ENCODE results near the gene CFL2. TPM values are rescaled to one million over a fixed set of nuclear protein-coding genes. Genes with fewer than 3 reads are reported as not detected.
A peak's percentile ranks its signal among the peaks of the same experiment; 100 is the strongest.

Gene CFL2
- total RNA-seq, 1 experiment from 2014 or later, result 41.9 TPM

DNA sequence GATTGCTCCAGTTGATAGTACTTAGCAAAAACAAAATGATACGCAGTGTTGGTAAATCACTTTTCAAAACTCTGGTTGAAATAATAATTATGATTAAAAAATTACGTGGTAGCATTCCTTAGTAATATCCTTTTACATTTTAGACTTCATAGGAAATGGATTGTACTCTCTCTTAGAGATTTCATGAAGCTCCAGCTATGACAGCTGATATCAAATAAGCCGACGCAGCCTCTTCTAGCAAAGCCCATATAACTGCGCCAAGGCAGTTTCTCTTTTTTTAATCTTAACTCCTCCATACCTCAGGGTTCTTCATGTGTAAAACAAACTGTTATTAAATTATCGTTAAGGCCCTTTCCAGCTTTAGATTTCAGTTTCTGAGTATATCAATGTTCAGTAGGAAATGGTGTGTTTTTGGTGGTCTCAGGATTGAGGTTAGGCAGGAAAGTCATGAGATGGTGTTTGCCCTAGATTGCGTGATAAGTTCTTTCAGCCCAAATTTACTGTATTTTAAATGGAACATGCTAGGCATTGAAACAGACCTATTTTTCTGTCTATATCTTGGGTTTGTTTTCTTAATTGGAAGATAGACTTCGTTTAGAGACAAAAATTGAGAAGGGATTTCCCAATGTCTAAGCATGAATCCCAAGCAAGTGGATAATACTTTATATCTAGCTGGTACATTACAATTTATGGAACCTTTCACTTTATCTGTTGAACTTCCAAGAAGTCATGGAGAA is 902 bp upstream of the CFL2 start:
- peaks cover 7% of the 10 kb centered on the region for H3K4me1 Mint-ChIP-seq (ENCODE audit: low read depth, unreplicated experiment)
- no peaks in the 10 kb centered on the region for H3K36me3 ChIP-seq (ENCODE audit: control insufficient read depth, insufficient read depth, low read length)
- peak overlapping the region; percentile 85 for H3K4me3 Mint-ChIP-seq (ENCODE audit: unreplicated experiment)
- H3K27me3 ChIP-seq (replicated peaks; ENCODE audit: control insufficient read depth, insufficient read depth, low read length), result no peaks in the 10 kb centered on the region
- H3K9me3 ChIP-seq, result no peaks in the 10 kb centered on the region
- peak overlapping the region; percentile 89 for H3K4me3 ChIP-seq (ENCODE audit: low read depth, low read length)
- TF ChIP-seq, protein P1, sequence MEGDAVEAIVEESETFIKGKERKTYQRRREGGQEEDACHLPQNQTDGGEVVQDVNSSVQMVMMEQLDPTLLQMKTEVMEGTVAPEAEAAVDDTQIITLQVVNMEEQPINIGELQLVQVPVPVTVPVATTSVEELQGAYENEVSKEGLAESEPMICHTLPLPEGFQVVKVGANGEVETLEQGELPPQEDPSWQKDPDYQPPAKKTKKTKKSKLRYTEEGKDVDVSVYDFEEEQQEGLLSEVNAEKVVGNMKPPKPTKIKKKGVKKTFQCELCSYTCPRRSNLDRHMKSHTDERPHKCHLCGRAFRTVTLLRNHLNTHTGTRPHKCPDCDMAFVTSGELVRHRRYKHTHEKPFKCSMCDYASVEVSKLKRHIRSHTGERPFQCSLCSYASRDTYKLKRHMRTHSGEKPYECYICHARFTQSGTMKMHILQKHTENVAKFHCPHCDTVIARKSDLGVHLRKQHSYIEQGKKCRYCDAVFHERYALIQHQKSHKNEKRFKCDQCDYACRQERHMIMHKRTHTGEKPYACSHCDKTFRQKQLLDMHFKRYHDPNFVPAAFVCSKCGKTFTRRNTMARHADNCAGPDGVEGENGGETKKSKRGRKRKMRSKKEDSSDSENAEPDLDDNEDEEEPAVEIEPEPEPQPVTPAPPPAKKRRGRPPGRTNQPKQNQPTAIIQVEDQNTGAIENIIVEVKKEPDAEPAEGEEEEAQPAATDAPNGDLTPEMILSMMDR (IDR thresholded peaks at IDR 0.05; ENCODE audit: insufficient read depth in 1 of 2, low read depth in 1 of 2, low read length in 1 of 2, severe bottlenecking in 1 of 2, unreplicated experiment in 1 of 2), result no peak
- no peak for DNase-seq
- H3K9me3 Mint-ChIP-seq (ENCODE audit: unreplicated experiment), result no peaks in the 10 kb centered on the region
- POLR2A ChIA-PET, result interaction anchor here (0.8 to 1.2 kb wide), 2 partner anchors 32 to 268 kb away, joined by 3 to 4 read pairs; partner anchors contain the start of gene SRP54
- H3K27ac Mint-ChIP-seq (ENCODE audit: unreplicated experiment), result no peak overlapping the region
- no peaks in the 10 kb centered on the region for H3K27me3 Mint-ChIP-seq (ENCODE audit: insufficient read depth, unreplicated experiment)
- BruUV-seq (replicated peaks), result TSS peak; percentile 61
- H3K36me3 Mint-ChIP-seq (ENCODE audit: insufficient read depth, unreplicated experiment), result peaks cover 9% of the 10 kb centered on the region
- CTCF ChIA-PET, result interaction anchor here (1.4 to 1.6 kb wide), 3 partner anchors 8 to 51 kb away, joined by 4 to 8 read pairs (median 5); no protein-coding TSS in a partner anchor
- intact Hi-C loops (cut with micrococcal nuclease; ENCODE audit: unreplicated experiment), result no loop called here
- H3K4me1 ChIP-seq, result peaks cover 4% of the 10 kb centered on the region

DNA sequence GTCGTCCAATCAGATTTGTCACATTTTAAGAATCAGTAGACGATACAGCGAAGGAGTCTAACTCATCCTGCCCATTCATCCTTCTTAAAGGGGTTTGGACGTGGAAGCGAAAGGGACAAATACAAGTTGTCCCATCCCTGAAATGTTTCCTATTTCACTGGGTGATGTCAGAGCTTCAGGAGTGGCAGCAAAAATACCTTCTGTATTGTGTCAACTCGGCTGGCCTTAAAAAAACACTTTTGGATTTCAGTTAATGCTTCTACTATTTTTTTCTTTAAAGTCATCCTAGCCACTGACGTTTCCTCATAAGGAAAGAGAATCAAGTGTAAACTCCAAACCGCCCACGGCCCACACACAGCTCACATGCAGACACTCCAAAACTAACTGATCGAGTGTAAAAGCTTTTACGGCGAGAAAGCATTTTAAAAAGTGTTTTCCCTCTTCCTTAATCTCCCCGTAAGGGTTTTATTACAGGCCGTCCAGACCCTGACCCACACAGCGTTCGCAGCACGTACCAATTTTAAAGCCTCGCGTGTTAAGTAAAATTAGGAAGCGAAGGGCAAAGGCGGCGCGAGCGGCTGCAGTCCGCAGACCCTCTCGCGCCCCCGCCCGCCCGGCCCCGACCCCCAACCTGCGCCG is 593 bp downstream of the CFL2 start:
- H3K4me3 Mint-ChIP-seq (ENCODE audit: unreplicated experiment), result peak overlapping the region; percentile 85
- CTCF ChIA-PET, result interaction anchor here (1.4 to 1.6 kb wide), 3 partner anchors 9 to 52 kb away, joined by 4 to 8 read pairs (median 5); no protein-coding TSS in a partner anchor
- TF ChIP-seq, protein P1 (IDR thresholded peaks at IDR 0.05; ENCODE audit: insufficient read depth in 1 of 2, low read depth in 1 of 2, low read length in 1 of 2, severe bottlenecking in 1 of 2, unreplicated experiment in 1 of 2), result no peak
- peak overlapping the region; percentile 86 for H3K27ac Mint-ChIP-seq (ENCODE audit: unreplicated experiment)
- peak in 1 of 2 experiments; percentile 23 for DNase-seq
- H3K9me3 ChIP-seq, result no peaks in the 10 kb centered on the region
- peaks cover 4% of the 10 kb centered on the region for H3K4me1 ChIP-seq
- peaks cover 9% of the 10 kb centered on the region for H3K36me3 Mint-ChIP-seq (ENCODE audit: insufficient read depth, unreplicated experiment)
- POLR2A ChIA-PET, result interaction anchor here (0.5 to 1.2 kb wide), 6 partner anchors 9 to 446 kb away, joined by 3 to 6 read pairs (median 3); partner anchors contain the start of genes BAZ1A and SRP54
- no peaks in the 10 kb centered on the region for H3K36me3 ChIP-seq (ENCODE audit: control insufficient read depth, insufficient read depth, low read length)
- H3K9me3 Mint-ChIP-seq (ENCODE audit: unreplicated experiment), result no peaks in the 10 kb centered on the region
- peak overlapping the region; percentile 89 for H3K4me3 ChIP-seq (ENCODE audit: low read depth, low read length)
- H3K27me3 Mint-ChIP-seq (ENCODE audit: insufficient read depth, unreplicated experiment), result no peaks in the 10 kb centered on the region
- H3K27me3 ChIP-seq (replicated peaks; ENCODE audit: control insufficient read depth, insufficient read depth, low read length), result no peaks in the 10 kb centered on the region
- peaks cover 7% of the 10 kb centered on the region for H3K4me1 Mint-ChIP-seq (ENCODE audit: low read depth, unreplicated experiment)
- intact Hi-C loops (cut with micrococcal nuclease; ENCODE audit: unreplicated experiment), result no loop called here
- BruUV-seq (replicated peaks), result no TSS peak

DNA sequence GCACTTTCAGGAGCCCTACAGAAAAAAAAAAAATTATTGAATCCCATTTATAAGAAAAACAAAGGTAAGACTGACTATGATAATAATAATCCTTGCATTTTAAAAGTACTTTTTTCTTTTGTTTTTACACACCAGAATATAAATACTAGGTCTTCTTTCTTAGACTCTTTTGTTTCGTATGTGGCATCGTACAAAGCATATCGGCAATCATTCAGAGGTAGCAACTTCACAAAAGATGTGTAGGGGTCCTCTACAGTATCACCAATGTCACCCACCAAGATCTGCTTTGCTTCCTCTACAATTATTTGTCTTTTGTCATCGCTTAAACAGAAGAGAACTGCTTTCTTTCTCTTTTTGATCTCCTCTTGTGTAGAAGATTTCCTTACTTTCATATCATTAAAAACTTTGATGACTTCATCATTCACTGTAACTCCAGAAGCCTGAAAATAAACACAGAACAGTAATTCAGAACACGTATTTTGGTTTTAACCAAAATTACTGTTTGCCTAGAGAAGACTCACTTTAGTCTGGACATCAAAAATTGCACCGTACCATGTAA is 1.2 kb downstream of the CFL2 start:
- no peaks in the 10 kb centered on the region for H3K27me3 ChIP-seq (replicated peaks; ENCODE audit: control insufficient read depth, insufficient read depth, low read length)
- H3K9me3 Mint-ChIP-seq (ENCODE audit: unreplicated experiment), result no peaks in the 10 kb centered on the region
- peaks cover 9% of the 10 kb centered on the region for H3K36me3 Mint-ChIP-seq (ENCODE audit: insufficient read depth, unreplicated experiment)
- no peaks in the 10 kb centered on the region for H3K9me3 ChIP-seq
- no peak for DNase-seq
- ChIA-PET POLR2A (interaction anchor here (0.5 to 1.0 kb wide), 3 partner anchors 10 to 162 kb away, joined by 3 read pairs; partner anchors contain the start of gene BAZ1A), CTCF (interaction anchor here (0.5 to 1.6 kb wide), 2 partner anchors 10 to 116 kb away, joined by 7 to 8 read pairs; no protein-coding TSS in a partner anchor)
- peaks cover 7% of the 10 kb centered on the region for H3K4me1 Mint-ChIP-seq (ENCODE audit: low read depth, unreplicated experiment)
- peak overlapping the region; percentile 89 for H3K4me3 ChIP-seq (ENCODE audit: low read depth, low read length)
- no peaks in the 10 kb centered on the region for H3K36me3 ChIP-seq (ENCODE audit: control insufficient read depth, insufficient read depth, low read length)
- TF ChIP-seq, protein P1 (IDR thresholded peaks at IDR 0.05; ENCODE audit: insufficient read depth in 1 of 2, low read depth in 1 of 2, low read length in 1 of 2, severe bottlenecking in 1 of 2, unreplicated experiment in 1 of 2), result no peak
- intact Hi-C loops (cut with micrococcal nuclease; ENCODE audit: unreplicated experiment), result no loop called here
- peak overlapping the region; percentile 85 for H3K4me3 Mint-ChIP-seq (ENCODE audit: unreplicated experiment)
- peaks cover 4% of the 10 kb centered on the region; the same call in 1 of the 2 replicates for H3K4me1 ChIP-seq
- peak overlapping the region; percentile 86 for H3K27ac Mint-ChIP-seq (ENCODE audit: unreplicated experiment)
- BruUV-seq (replicated peaks), result TSS peak; percentile 44
- H3K27me3 Mint-ChIP-seq (ENCODE audit: insufficient read depth, unreplicated experiment), result no peaks in the 10 kb centered on the region

Data from Caco-2 (cell line).